Erythroblast (primary cell): ENCODE results near the gene DZANK1.
"Not testable (repeated sequence)": the region's sequence is repeated elsewhere in the genome, so short reads cannot be mapped to it uniquely, and the experiment has no call there.

ENCODE experiments used
- DNase-seq, 2 experiments: peaks; one replicate each; lab custom pipeline; 2025; lab: John Stamatoyannopoulos, UW
- GATA1 ChIP-seq: IDR thresholded peaks from 2 replicates; pipeline ENCODE4 v1.6.1; 2011; ENCODE audit warnings: low read depth, mild to moderate bottlenecking, control low read depth, low read length, moderate library complexity
- POLR2A ChIP-seq: IDR thresholded peaks from 2 replicates; pipeline ENCODE4 v1.6.1; 2011; ENCODE audit warnings: mild to moderate bottlenecking, low read length

The DZANK1 gene

GRCh38 chr20:18377896-18378481 lies 88.8 kb downstream of the DZANK1 start:
- TF ChIP-seq GATA1: no peak
- no peak for TF ChIP-seq POLR2A

GRCh38 chr20:18375551-18375950 lies 91.3 kb downstream of the DZANK1 start:
- not testable (repeated sequence) for DNase-seq

More at GRCh38 chr20:18377896-18378481, 88.8 kb downstream of the DZANK1 start:
- no peak for DNase-seq

GRCh38 chr20:18372296-18372695 lies 94.5 kb downstream of the DZANK1 start:
- TF ChIP-seq POLR2A: no peak
- TF ChIP-seq GATA1: no peak

GRCh38 chr20:18364768-18365167 lies 102.1 kb downstream of the DZANK1 start:
- TF ChIP-seq GATA1: no peak
- no peak for TF ChIP-seq POLR2A
- no peak for DNase-seq

More at GRCh38 chr20:18372296-18372695, 94.5 kb downstream of the DZANK1 start:
- no peak for DNase-seq

GRCh38 chr20:18363708-18364107 lies 103.1 kb downstream of the DZANK1 start:
- TF ChIP-seq GATA1: no peak
- no peak for DNase-seq

GRCh38 chr20:18362916-18363315 lies 103.9 kb downstream of the DZANK1 start:
- TF ChIP-seq POLR2A: no peak
- DNase-seq: no peak

- no peak for TF ChIP-seq GATA1
- TF ChIP-seq POLR2A: no peak
These were observed 105.2 kb downstream of the DZANK1 start for GRCh38 chr20:18361678-18362077.

GRCh38 chr20:18360635-18361034 lies 106.2 kb downstream of the DZANK1 start:
- no peak for DNase-seq
- TF ChIP-seq GATA1: no peak
- TF ChIP-seq POLR2A: no peak

More at GRCh38 chr20:18361678-18362077, 105.2 kb downstream of the DZANK1 start:
- DNase-seq: no peak

GRCh38 chr20:18359854-18360253 lies 107.0 kb downstream of the DZANK1 start:
- TF ChIP-seq POLR2A (no peak), GATA1 (no peak)
- no peak for DNase-seq

- not testable (repeated sequence) for DNase-seq
These were observed 117.1 kb downstream of the DZANK1 start for GRCh38 chr20:18349749-18350148.
